GM18951 (cell line): ENCODE measurements around the gene CEP112.

Experiments
- POLR2A ChIP-seq: IDR thresholded peaks from 4 replicates; pipeline ENCODE4 v1.6.1; 2011; ENCODE audit warnings: mild to moderate bottlenecking; ENCODE audit not compliant: insufficient read length, insufficient read depth; ENCODE audit errors: extremely low read depth
- in situ Hi-C: fragments of 300-500 bp; cut with MboI; formaldehyde crosslinking; loops from one replicate; pipeline ENCODE4 v1.12.0; 2022; ENCODE audit warnings: low sequenced_read_pairs, mixed read lengths, inconsistent platforms; ENCODE audit not compliant: unreplicated experiment

Gene CEP112

GRCh38 chr17:65712383-65713267, 479.3 kb downstream of the CEP112 start:
- in situ Hi-C loops = no loop called here
- TF ChIP-seq POLR2A = no peak

- TF ChIP-seq POLR2A = no peak
- in situ Hi-C loops = no loop called here
Observed at GRCh38 chr17:65711671-65712276, 480.2 kb downstream of the CEP112 start.

DNA sequence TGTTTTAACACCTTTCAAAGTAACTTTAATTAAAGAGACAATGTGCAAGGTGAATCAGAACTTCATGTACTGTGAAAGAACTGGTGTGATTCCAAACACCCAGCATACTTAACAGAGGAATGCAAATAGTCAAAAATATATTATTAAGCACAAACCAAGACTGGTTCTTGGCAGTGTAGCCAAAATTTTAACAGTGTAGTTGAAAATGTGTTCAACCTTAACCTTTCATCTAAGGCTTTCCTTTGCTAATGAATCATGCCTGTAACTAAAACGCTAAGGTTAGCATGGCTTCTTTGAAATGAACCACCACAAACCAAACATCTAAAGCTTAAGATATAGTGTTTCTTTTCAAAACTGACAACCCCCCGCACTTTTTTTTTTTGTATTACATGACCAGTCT, 484.2 kb downstream of the CEP112 start:
- in situ Hi-C loops = no loop called here
- no peak for TF ChIP-seq POLR2A

DNA sequence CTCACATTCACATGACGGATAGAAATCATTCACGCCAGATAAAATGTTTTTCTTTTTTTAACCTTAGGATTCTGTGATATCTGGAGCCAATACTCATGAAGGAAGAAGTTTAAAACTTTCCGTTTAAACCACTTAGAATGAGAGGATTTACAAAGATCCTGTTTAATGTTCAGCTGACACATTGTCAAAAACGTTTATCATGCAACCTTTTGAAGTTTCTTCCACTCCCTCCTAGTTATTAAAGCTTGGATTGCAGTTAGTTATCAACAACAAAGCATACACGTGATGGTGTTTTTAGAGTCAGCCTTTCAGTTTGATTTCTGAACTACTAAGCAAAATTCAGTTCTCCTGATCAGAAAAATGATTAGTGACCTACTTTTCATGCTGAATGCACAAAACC, 487.2 kb downstream of the CEP112 start:
- no peak for TF ChIP-seq POLR2A
- in situ Hi-C loops = no loop called here

GRCh38 chr17:65703891-65704290, 488.0 kb downstream of the CEP112 start:
- no peak for TF ChIP-seq POLR2A
- in situ Hi-C loops = no loop called here

GRCh38 chr17:65699459-65699858, 492.5 kb downstream of the CEP112 start:
- TF ChIP-seq POLR2A = no peak
- in situ Hi-C loops = no loop called here

- TF ChIP-seq POLR2A = no peak
- in situ Hi-C loops = no loop called here
Observed at GRCh38 chr17:65698381-65699061, 493.4 kb downstream of the CEP112 start.

- no peak for TF ChIP-seq POLR2A
- in situ Hi-C loops = no loop called here
Observed at GRCh38 chr17:65697661-65698060, 494.3 kb downstream of the CEP112 start.

GRCh38 chr17:65696739-65697394, 495.1 kb downstream of the CEP112 start:
- no peak for TF ChIP-seq POLR2A
- in situ Hi-C loops = no loop called here

- in situ Hi-C loops = no loop called here
- TF ChIP-seq POLR2A = no peak
Observed at GRCh38 chr17:65694601-65695000, 497.3 kb downstream of the CEP112 start.

GRCh38 chr17:65690626-65691310, 501.2 kb downstream of the CEP112 start:
- in situ Hi-C loops = no loop called here
- TF ChIP-seq POLR2A = no peak

DNA sequence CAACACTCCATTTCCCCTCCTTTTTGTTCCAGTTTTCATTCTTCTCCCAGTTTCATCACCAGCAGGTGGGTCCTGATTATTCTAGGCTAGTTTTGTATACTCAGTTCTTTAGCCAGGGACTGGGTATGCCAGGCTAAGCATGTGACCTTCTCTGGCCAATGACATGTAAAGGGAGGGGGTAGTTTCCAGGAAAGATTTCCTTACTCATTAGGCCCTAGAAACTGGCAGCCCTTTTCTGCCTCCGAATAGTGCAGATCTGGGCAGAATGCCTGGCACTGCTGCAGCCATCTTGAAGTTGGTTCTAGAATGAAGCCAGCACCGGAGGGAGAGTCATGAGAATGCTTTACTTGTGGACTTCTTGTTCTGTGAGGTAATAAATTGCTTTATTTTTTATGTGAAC, 503.6 kb downstream of the CEP112 start:
- in situ Hi-C loops = no loop called here

More for the DNA sequence above, 503.6 kb downstream of the CEP112 start:
- no peak for TF ChIP-seq POLR2A
